ENCODE measurements around the gene CFL1.
A peak's percentile ranks its signal among the peaks of the same experiment; 100 is the strongest.

The CFL1 gene

DNA sequence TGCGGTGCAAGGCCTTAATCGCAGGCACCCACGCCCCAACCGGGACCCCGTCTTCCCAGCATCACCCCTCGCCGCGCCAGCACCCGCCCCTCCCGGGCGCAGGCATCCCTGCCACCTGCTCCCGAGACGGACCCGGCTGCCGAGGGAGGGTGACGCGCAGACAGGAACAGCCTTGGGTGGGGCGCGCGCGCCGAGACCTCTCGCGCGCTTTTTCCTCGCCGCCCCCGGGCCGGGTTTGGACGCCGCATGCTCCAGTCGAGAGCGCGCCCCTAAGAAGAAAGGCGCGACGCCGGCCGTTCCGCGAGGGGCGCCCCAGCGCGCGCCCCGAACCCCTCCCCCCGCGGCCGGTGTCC lies 504 bp downstream of the CFL1 start:
- no peaks in the 10 kb centered on the region for H3K9me3 ChIP-seq (ENCODE audit: insufficient read depth, low read length)
- H2AFZ ChIP-seq (ENCODE audit: low read depth, low read length): no peak overlapping the region
- H3K27ac ChIP-seq (ENCODE audit: low read length): peak overlapping the region; percentile 87
- H3K4me2 ChIP-seq (ENCODE audit: low read length): peak overlapping the region; percentile 85
- TF ChIP-seq EZH2phosphoT487 (IDR thresholded peaks at IDR 0.05; ENCODE audit: low read depth): no peak
- TF ChIP-seq, protein P1, sequence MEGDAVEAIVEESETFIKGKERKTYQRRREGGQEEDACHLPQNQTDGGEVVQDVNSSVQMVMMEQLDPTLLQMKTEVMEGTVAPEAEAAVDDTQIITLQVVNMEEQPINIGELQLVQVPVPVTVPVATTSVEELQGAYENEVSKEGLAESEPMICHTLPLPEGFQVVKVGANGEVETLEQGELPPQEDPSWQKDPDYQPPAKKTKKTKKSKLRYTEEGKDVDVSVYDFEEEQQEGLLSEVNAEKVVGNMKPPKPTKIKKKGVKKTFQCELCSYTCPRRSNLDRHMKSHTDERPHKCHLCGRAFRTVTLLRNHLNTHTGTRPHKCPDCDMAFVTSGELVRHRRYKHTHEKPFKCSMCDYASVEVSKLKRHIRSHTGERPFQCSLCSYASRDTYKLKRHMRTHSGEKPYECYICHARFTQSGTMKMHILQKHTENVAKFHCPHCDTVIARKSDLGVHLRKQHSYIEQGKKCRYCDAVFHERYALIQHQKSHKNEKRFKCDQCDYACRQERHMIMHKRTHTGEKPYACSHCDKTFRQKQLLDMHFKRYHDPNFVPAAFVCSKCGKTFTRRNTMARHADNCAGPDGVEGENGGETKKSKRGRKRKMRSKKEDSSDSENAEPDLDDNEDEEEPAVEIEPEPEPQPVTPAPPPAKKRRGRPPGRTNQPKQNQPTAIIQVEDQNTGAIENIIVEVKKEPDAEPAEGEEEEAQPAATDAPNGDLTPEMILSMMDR (IDR thresholded peaks at IDR 0.05; ENCODE audit: low read depth, low read length): no peak
- H3K4me1 ChIP-seq (ENCODE audit: low read length): peaks cover 20% of the 10 kb centered on the region
- H3K79me2 ChIP-seq (ENCODE audit: low read length): peaks cover 63% of the 10 kb centered on the region
- H3K9ac ChIP-seq (ENCODE audit: low read length): peak overlapping the region; percentile 97
- H3K27me3 ChIP-seq (ENCODE audit: low read depth, low read length): no peaks in the 10 kb centered on the region
- peak overlapping the region; percentile 85 for H3K4me3 ChIP-seq (ENCODE audit: low read length)
- peaks cover 44% of the 10 kb centered on the region for H4K20me1 ChIP-seq (ENCODE audit: insufficient read depth, low read length)
- peaks cover 57% of the 10 kb centered on the region for H3K36me3 ChIP-seq (replicated peaks; ENCODE audit: low read depth, low read length)

DNA sequence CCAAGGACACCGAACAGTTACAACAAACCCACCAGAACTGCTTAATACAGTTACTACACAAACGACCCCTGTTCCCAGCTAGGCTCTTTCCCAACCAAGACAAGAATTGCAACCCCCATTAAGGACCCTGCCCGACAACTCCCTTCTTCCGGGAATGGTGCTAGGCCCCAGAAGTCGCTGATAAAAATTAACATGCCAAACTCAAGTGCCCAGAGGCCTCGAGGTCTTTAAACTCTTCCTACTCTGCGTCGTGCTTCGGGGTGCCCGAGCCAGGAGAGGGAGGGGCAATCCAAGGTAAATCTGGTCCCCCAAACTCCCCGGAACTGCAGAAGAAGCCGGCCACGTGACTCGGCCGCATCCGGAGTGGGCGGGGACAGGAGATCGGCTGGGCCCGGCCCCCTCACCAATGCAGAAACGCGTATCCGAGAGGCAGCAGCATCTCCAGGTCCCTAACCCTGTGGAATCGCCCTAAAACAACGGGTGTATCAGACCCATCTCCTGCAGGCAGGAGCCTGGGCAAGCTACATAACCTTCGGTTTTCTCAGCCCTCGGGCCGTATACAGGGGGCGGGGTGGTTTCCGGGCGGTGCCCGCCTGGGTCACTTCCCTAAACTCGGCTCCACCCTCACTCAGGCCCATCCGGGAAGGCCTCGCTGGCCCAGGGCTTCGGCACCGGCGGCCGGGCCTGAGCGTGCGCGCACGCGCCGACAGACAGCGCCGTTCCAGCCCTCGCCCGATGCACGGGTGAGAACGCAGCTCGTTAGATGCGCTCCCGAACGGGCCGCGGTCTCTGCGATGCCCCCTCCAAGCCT lies 1.1 kb downstream of the CFL1 start:
- Histone ChIP-seq H3K27me3 (ENCODE audit: low read depth, low read length) (no peaks in the 10 kb centered on the region), H3K9ac (ENCODE audit: low read length) (peak overlapping the region; percentile 97), H3K27ac (ENCODE audit: low read length) (peak overlapping the region; percentile 87), H3K4me3 (ENCODE audit: low read length) (peak overlapping the region; percentile 85), H3K9me3 (ENCODE audit: insufficient read depth, low read length) (no peaks in the 10 kb centered on the region), H2AFZ (ENCODE audit: low read depth, low read length) (no peak overlapping the region), H4K20me1 (ENCODE audit: insufficient read depth, low read length) (peaks cover 44% of the 10 kb centered on the region), H3K4me1 (ENCODE audit: low read length) (peaks cover 19% of the 10 kb centered on the region), H3K79me2 (ENCODE audit: low read length) (peaks cover 57% of the 10 kb centered on the region), H3K4me2 (ENCODE audit: low read length) (peak overlapping the region; percentile 85), H3K36me3 (replicated peaks; ENCODE audit: low read depth, low read length) (peaks cover 57% of the 10 kb centered on the region)
- no peak for TF ChIP-seq EZH2phosphoT487 (IDR thresholded peaks at IDR 0.05; ENCODE audit: low read depth)
- TF ChIP-seq, protein P1 (IDR thresholded peaks at IDR 0.05; ENCODE audit: low read depth, low read length): no peak

DNA sequence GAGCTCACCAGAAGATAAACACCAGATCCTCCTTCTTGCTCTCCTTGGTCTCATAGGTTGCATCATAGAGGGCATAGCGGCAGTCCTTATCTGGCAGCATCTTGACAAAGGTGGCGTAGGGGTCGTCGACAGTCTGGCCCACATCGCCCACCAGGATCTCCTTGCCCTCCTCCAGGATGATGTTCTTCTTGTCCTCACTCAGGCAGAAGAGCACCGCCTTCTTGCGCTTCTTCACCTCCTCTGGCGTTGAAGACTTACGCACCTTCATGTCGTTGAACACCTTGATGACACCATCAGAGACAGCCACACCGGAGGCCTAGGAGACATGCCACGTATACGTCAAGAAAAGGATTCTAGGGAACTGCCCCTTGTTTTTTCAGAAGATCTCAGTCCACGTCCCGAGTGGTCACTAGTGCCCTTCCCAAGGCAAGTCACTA lies 2.0 kb downstream of the CFL1 start:
- peak overlapping the region; percentile 85 for H3K4me2 ChIP-seq (ENCODE audit: low read length)
- H3K79me2 ChIP-seq (ENCODE audit: low read length): peaks cover 48% of the 10 kb centered on the region
- no peak overlapping the region for H3K9ac ChIP-seq (ENCODE audit: low read length)
- H4K20me1 ChIP-seq (ENCODE audit: insufficient read depth, low read length): peaks cover 44% of the 10 kb centered on the region
- H3K27ac ChIP-seq (ENCODE audit: low read length): no peak overlapping the region
- TF ChIP-seq, protein P1 (IDR thresholded peaks at IDR 0.05; ENCODE audit: low read depth, low read length): no peak
- H3K36me3 ChIP-seq (replicated peaks; ENCODE audit: low read depth, low read length): peaks cover 62% of the 10 kb centered on the region
- H3K4me1 ChIP-seq (ENCODE audit: low read length): peaks cover 11% of the 10 kb centered on the region
- H3K27me3 ChIP-seq (ENCODE audit: low read depth, low read length): no peaks in the 10 kb centered on the region
- H2AFZ ChIP-seq (ENCODE audit: low read depth, low read length): no peak overlapping the region
- peak overlapping the region; percentile 85; the same call in 1 of the 2 replicates for H3K4me3 ChIP-seq (ENCODE audit: low read length)
- no peaks in the 10 kb centered on the region for H3K9me3 ChIP-seq (ENCODE audit: insufficient read depth, low read length)

DNA sequence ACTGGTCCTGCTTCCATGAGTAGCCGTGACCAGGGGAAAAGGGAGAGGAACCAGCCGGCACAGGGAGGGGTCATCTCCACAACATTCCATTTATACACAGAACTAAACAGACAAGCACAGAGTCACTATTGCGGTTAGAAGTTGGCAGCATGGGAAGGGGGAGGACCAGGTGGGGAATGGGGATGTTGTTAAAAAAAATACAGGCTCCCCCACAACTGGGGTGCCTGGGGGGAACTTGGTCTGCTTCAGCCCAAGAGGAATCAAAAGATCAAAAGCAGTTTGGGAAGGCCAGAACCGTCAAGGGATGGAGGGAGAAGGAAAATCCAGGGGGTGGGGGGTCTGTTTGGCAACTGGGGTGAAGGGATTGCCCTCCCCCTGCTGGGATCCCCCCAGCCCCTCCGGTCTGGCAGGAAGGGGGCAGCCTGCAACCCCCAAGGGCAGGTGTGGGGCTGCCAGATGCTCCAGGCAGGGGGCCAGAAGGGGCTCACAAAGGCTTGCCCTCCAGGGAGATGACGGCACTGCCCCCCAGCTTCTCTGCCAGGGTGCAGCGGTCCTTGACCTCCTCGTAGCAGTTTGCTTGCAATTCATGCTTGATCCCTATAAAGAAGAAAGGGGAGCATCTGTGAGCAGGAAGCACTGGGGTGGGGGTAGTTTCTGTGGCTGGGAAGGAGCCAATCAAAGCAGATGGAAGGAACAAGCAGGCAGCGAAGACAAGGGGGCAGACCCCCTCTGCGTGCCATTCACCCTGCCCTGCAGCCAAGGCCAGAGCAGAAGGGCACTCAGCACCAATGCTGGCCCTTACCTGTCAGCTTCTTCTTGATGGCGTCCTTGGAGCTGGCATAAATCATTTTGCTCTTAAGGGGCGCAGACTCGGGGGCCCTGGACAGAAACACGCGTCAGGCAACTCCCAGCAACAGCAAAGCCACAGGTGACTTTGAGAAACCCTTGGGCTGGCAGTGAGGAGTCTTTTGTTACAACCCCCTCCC lies 2.8 kb downstream of the CFL1 start:
- Histone ChIP-seq H3K27ac (ENCODE audit: low read length) (no peak overlapping the region), H2AFZ (ENCODE audit: low read depth, low read length) (no peak overlapping the region), H3K27me3 (ENCODE audit: low read depth, low read length) (no peaks in the 10 kb centered on the region), H3K79me2 (ENCODE audit: low read length) (peaks cover 44% of the 10 kb centered on the region), H4K20me1 (ENCODE audit: insufficient read depth, low read length) (peaks cover 44% of the 10 kb centered on the region), H3K36me3 (replicated peaks; ENCODE audit: low read depth, low read length) (peaks cover 62% of the 10 kb centered on the region), H3K4me3 (ENCODE audit: low read length) (no peak overlapping the region), H3K4me1 (ENCODE audit: low read length) (peaks cover 11% of the 10 kb centered on the region), H3K4me2 (ENCODE audit: low read length) (no peak overlapping the region), H3K9ac (ENCODE audit: low read length) (no peak overlapping the region), H3K9me3 (ENCODE audit: insufficient read depth, low read length) (no peaks in the 10 kb centered on the region)
- TF ChIP-seq, protein P1 (IDR thresholded peaks at IDR 0.05; ENCODE audit: low read depth, low read length): no peak
- no peak for TF ChIP-seq EZH2phosphoT487 (IDR thresholded peaks at IDR 0.05; ENCODE audit: low read depth)
